Spleen (tissue), 11 donors: ENCODE measurements around the gene NRXN2. TPM values are rescaled to one million over a fixed set of nuclear protein-coding genes. Genes with fewer than 3 reads are reported as not detected.
A peak's percentile ranks its signal among the peaks of the same experiment; 100 is the strongest.

Source experiments
- DNase-seq: peaks from one replicate; pipeline ENCODE4 v3.0.0-alpha.2; 2020
- H3K27ac ChIP-seq, 8 donors: fragments of 200-600 bp; sonication (generic) in 7 of 8; 1 replicate in 4 of 8; 2 replicates in 4 of 8; pipeline versions ENCODE4 v1.5.0 to v1.8.0; 2016 to 2021; ENCODE audit warnings: inconsistent platforms in 4 of 8, mild to moderate bottlenecking in 4 of 8, moderate library complexity in 1 of 8
- H3K27me3 ChIP-seq, 7 donors: fragments of 200-600 bp; sonication (generic) in 6 of 7; replicated peaks in 1 of 7; 1 replicate in 4 of 7; 2 replicates in 3 of 7; pipeline versions ENCODE4 v1.5.0 to v1.8.0; 2016 to 2021; ENCODE audit warnings: inconsistent platforms in 3 of 7, mild to moderate bottlenecking in 1 of 7
- H3K36me3 ChIP-seq, 6 donors: fragments of 200-600 bp; sonication (generic) in 5 of 6; 1 replicate in 4 of 6; 2 replicates in 2 of 6; pipeline versions ENCODE4 v1.5.0 to v1.8.0; 2016 to 2021; ENCODE audit warnings: inconsistent platforms in 2 of 6
- H3K4me1 ChIP-seq, 6 donors: fragments of 200-600 bp; sonication (generic) in 5 of 6; 1 replicate in 3 of 6; 2 replicates in 3 of 6; pipeline versions ENCODE4 v1.5.0 to v1.8.0; 2016 to 2021; ENCODE audit warnings: inconsistent platforms in 3 of 6
- H3K4me3 ChIP-seq, 8 donors: fragments of 200-600 bp; sonication (generic) in 7 of 8; 1 replicate in 4 of 8; 2 replicates in 4 of 8; pipeline versions ENCODE4 v1.5.0 to v1.8.0; 2016 to 2021; ENCODE audit warnings: inconsistent platforms in 4 of 8, mild to moderate bottlenecking in 4 of 8, moderate library complexity in 2 of 8
- H3K9me3 ChIP-seq, 8 donors: fragments of 200-600 bp; sonication (generic) in 7 of 8; 1 replicate in 4 of 8; 2 replicates in 4 of 8; pipeline versions ENCODE4 v1.5.0 to v1.8.0; 2016 to 2021; ENCODE audit warnings: inconsistent platforms in 4 of 8
- POLR2A ChIP-seq, 3 donors: fragments of 450-650 bp; IDR thresholded peaks; one replicate each; pipeline ENCODE4 v1.5.1; 2017; ENCODE audit warnings: antibody characterized with exemption in 3 of 3, mild to moderate bottlenecking in 1 of 3
- POLR2AphosphoS5 ChIP-seq, 3 donors: sonication (generic); formaldehyde crosslinking; IDR thresholded peaks; one replicate each; pipeline ENCODE4 v1.5.1; 2017; ENCODE audit warnings: antibody characterized with exemption in 3 of 3
- WGBS, 5 donors: extraction: QIAGEN DNeasy Blood & Tissue Kit in 3 of 5; methylation state at CpG; one replicate each; pipeline versions ENCODE4 v1.1.5 to v1.1.7; 2013 to 2018; 5-methylcytosine and 5-hydroxymethylcytosine counted together
- intact Hi-C: fragments of 100-400 bp; cut with DNase I; formaldehyde crosslinking; loops from one replicate; pipeline ENCODE4 v1.15.0; 2023; ENCODE audit warnings: low total_unique reads
- polyA plus RNA-seq, 3 donors: library from polyadenylated mRNA; stranded (reverse); fragments of 200-250 nt; gene quantifications; one replicate each; pipeline ENCODE4 v1.2.1, GENCODE V29; 2013
- total RNA-seq, 7 donors: library from RNA; depleted of rRNA in 3 of 7; stranded (reverse); fragments of >200 nt in 3 of 7; fragmentation: NEBNext Ultra II Directional in 4 of 7; extraction: Animal tissue kit (Norgen Biotek cat#: 25700) in 4 of 7; gene quantifications; one replicate each; pipeline versions ENCODE4 v1.1.0 to v1.2.1, GENCODE V29; 2016 to 2021
- TF ChIP-seq, protein P1 (sequence below), 11 experiments: fragments of 200-600 bp in 7 of 11; fragments of 450-650 bp in 4 of 11; sonication (generic) in 4 of 11; IDR thresholded peaks in 8 of 11; conservative IDR thresholded peaks in 3 of 11; 1 replicate in 7 of 11; 2 replicates in 4 of 11; pipeline versions ENCODE4 v1.4.0 to v1.8.0; 2016 to 2021; ENCODE audit warnings: antibody characterized with exemption in 11 of 11, inconsistent platforms in 4 of 11, mild to moderate bottlenecking in 1 of 11
- donor health status: healthy with polysubstance abuse.
- donor health status: DM: no; HTN: no; CAD: no; lungs with moderate emphysema.
- donor health status: DM: no; HTN: no; CAD: no.
- donor health status: Bipolar disorder and iron deficiency.
- donor health status: healthy.
- donor health status: DM: no; HTN: no; CAD: no.
- donor health status: DM: yes; HTN: yes; CAD: no.

The NRXN2 gene
- total and polyA plus RNA-seq, 10 donors: 0.59 to 12.9 (median 3.0) TPM

- WGBS, 5 donors: 77 to 86% (median 79%) methylated on average over 7 of the region's 7 CpGs
- Histone ChIP-seq H3K36me3 (no peaks in the 10 kb centered on the region), H3K4me1 (peaks cover 0 to 16% (median 7%) of the 10 kb centered on the region in 6 donors), H3K4me3 (no peak overlapping the region), H3K27ac (peak overlapping the region in 5 of 8 donors; percentile 9 to 43 (median 36)), H3K9me3 (no peaks in the 10 kb centered on the region), H3K27me3 (peaks cover 0 to 4% (median 0%) of the 10 kb centered on the region in 7 donors)
- intact Hi-C loops: no loop called here
- TF ChIP-seq POLR2A (IDR thresholded peaks at IDR 0.05) (no peak), POLR2AphosphoS5 (IDR thresholded peaks at IDR 0.05) (no peak)
- TF ChIP-seq, protein P1, sequence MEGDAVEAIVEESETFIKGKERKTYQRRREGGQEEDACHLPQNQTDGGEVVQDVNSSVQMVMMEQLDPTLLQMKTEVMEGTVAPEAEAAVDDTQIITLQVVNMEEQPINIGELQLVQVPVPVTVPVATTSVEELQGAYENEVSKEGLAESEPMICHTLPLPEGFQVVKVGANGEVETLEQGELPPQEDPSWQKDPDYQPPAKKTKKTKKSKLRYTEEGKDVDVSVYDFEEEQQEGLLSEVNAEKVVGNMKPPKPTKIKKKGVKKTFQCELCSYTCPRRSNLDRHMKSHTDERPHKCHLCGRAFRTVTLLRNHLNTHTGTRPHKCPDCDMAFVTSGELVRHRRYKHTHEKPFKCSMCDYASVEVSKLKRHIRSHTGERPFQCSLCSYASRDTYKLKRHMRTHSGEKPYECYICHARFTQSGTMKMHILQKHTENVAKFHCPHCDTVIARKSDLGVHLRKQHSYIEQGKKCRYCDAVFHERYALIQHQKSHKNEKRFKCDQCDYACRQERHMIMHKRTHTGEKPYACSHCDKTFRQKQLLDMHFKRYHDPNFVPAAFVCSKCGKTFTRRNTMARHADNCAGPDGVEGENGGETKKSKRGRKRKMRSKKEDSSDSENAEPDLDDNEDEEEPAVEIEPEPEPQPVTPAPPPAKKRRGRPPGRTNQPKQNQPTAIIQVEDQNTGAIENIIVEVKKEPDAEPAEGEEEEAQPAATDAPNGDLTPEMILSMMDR (IDR thresholded peaks at IDR 0.05 in 8 of 11, conservative IDR thresholded peaks at IDR 0.05 in 3 of 11): no peak
- no peak for DNase-seq
These were observed 61.4 kb downstream of the NRXN2 start for GRCh38 chr11:64661614-64662013.

GRCh38 chr11:64661146-64661545 lies 61.9 kb downstream of the NRXN2 start:
- H3K4me3 ChIP-seq: peak overlapping the region in 2 of 8 donors; percentile 6 to 30
- DNase-seq: no peak
- no peaks in the 10 kb centered on the region for H3K9me3 ChIP-seq
- intact Hi-C loops: no loop called here
- peaks cover 0 to 4% (median 0%) of the 10 kb centered on the region in 7 donors for H3K27me3 ChIP-seq
- 44 to 61% (median 56%) methylated on average over 3 to 6 of the region's 6 CpGs for WGBS, 5 donors
- no peaks in the 10 kb centered on the region for H3K36me3 ChIP-seq
- TF ChIP-seq, protein P1 (IDR thresholded peaks at IDR 0.05 in 8 of 11, conservative IDR thresholded peaks at IDR 0.05 in 3 of 11): no peak
- peak in 2 of 3 donors; percentile 39 to 48 for TF ChIP-seq POLR2AphosphoS5 (IDR thresholded peaks at IDR 0.05)
- H3K27ac ChIP-seq: peak overlapping the region in 5 of 8 donors; percentile 9 to 51 (median 42)
- H3K4me1 ChIP-seq: peaks cover 0 to 21% (median 11%) of the 10 kb centered on the region in 6 donors

GRCh38 chr11:64660706-64661105 lies 62.3 kb downstream of the NRXN2 start:
- TF ChIP-seq POLR2AphosphoS5 (IDR thresholded peaks at IDR 0.05) (no peak), POLR2A (IDR thresholded peaks at IDR 0.05) (no peak)
- TF ChIP-seq, protein P1 (IDR thresholded peaks at IDR 0.05 in 8 of 11, conservative IDR thresholded peaks at IDR 0.05 in 3 of 11): no peak
- intact Hi-C loops: no loop called here
- H3K4me1 ChIP-seq: peaks cover 0 to 23% (median 14%) of the 10 kb centered on the region in 6 donors
- H3K9me3 ChIP-seq: no peaks in the 10 kb centered on the region
- H3K36me3 ChIP-seq: no peaks in the 10 kb centered on the region
- no peak for DNase-seq
- peak overlapping the region in 2 of 8 donors; percentile 6 to 30 for H3K4me3 ChIP-seq
- H3K27ac ChIP-seq: peak overlapping the region in 5 of 8 donors; percentile 9 to 51 (median 42)
- 79 to 92% (median 84%) methylated on average over 11 to 19 of the region's 19 CpGs for WGBS, 5 donors
- peaks cover 0 to 4% (median 0%) of the 10 kb centered on the region in 7 donors for H3K27me3 ChIP-seq

DNA sequence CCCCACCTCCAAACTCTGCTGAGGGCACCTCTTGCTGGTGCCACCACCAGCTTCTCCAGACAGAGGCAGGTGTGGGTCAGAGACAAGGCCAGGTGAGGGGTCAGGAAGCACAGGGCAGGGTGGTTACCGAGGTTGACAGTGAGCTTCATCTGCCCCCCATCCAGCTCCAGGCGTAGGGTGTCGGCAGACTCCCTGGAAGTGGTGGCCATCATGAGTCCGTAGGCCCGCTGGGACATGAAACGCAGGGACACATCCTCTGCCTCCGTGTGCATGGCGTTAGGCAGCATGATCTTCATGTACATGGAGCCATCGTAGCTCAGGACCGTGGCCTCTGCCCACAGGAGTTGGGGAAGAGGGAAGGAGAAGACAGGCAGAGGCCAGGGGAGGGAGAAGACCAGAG lies 62.8 kb downstream of the NRXN2 start:
- TF ChIP-seq, protein P1 (IDR thresholded peaks at IDR 0.05 in 8 of 11, conservative IDR thresholded peaks at IDR 0.05 in 3 of 11): no peak
- TF ChIP-seq POLR2A (IDR thresholded peaks at IDR 0.05) (no peak), POLR2AphosphoS5 (IDR thresholded peaks at IDR 0.05) (no peak)
- intact Hi-C loops: no loop called here
- Histone ChIP-seq H3K4me3 (peak overlapping the region in 1 of 8 donors; percentile 6), H3K9me3 (no peaks in the 10 kb centered on the region), H3K4me1 (peaks cover 0 to 23% (median 15%) of the 10 kb centered on the region in 6 donors), H3K27ac (peak overlapping the region in 2 of 8 donors; percentile 16 to 42), H3K27me3 (peaks cover 0 to 4% (median 0%) of the 10 kb centered on the region in 7 donors), H3K36me3 (no peaks in the 10 kb centered on the region)
- DNase-seq: no peak
- WGBS, 5 donors: 83 to 97% (median 90%) methylated on average over 10 of the region's 10 CpGs
